ENCODE results near the gene PLAAT3.

GRCh38 chr11:63556404-63557013, 57.7 kb downstream of the PLAAT3 start:
- TF ChIP-seq CTCF (IDR thresholded peaks at IDR 0.05): no peak
- TF ChIP-seq POLR2A (IDR thresholded peaks at IDR 0.05): no peak

All from adrenal gland (tissue), 5 donors.